Stimulated activated CD8-positive, alpha-beta memory T cell treated with anti-CD3 and anti-CD28 coated beads, Interleukin-15, amount 100 ng/mL, for 4 hours (primary cell): ENCODE measurements around the gene LIN37.
A peak's percentile ranks its signal among the peaks of the same experiment; 100 is the strongest.

Experiments
- DNase-seq, 2 donors: peaks; one replicate each; pipeline ENCODE4 v3.0.0-alpha.2; 2020; ENCODE audit warnings: low read depth in 2 of 2

LIN37 gene

GRCh38 chr19:35775046-35775297 is 26.6 kb downstream of the LIN37 start:
- DNase-seq = no peak

- DNase-seq = peak; percentile 93 to 97
Measured at GRCh38 chr19:35775298-35776101, 27.1 kb downstream of the LIN37 start, which contains the start of gene ARHGAP33. ARHGAP33 (plus strand) TSS chr19:35775564; CDS start chr19:35775659, 95 bp downstream.

- no peak for DNase-seq
Measured at GRCh38 chr19:35776102-35776788, 27.9 kb downstream of the LIN37 start.

GRCh38 chr19:35777086-35777841 is 28.9 kb downstream of the LIN37 start:
- DNase-seq = no peak

- DNase-seq = no peak
Measured at GRCh38 chr19:35777961-35778360, 29.6 kb downstream of the LIN37 start.

- no peak for DNase-seq
Measured at GRCh38 chr19:35779033-35779432, 30.7 kb downstream of the LIN37 start.

GRCh38 chr19:35780058-35780457 is 31.7 kb downstream of the LIN37 start:
- DNase-seq = no peak

GRCh38 chr19:35780717-35781116 is 32.3 kb downstream of the LIN37 start:
- no peak for DNase-seq

GRCh38 chr19:35781650-35782049 is 33.3 kb downstream of the LIN37 start:
- no peak for DNase-seq

- no peak for DNase-seq
Measured at GRCh38 chr19:35782589-35782988, 34.2 kb downstream of the LIN37 start.

- DNase-seq = no peak
Measured at GRCh38 chr19:35783469-35784434, 35.4 kb downstream of the LIN37 start.

GRCh38 chr19:35784503-35785338 is 36.3 kb downstream of the LIN37 start:
- no peak for DNase-seq

GRCh38 chr19:35785339-35785627 is 36.9 kb downstream of the LIN37 start:
- DNase-seq = no peak

- no peak for DNase-seq
Measured at GRCh38 chr19:35786299-35787160, 38.2 kb downstream of the LIN37 start.

GRCh38 chr19:35787227-35787799 is 38.9 kb downstream of the LIN37 start:
- no peak for DNase-seq

GRCh38 chr19:35788205-35788960 is 40.0 kb downstream of the LIN37 start:
- DNase-seq = no peak

- no peak for DNase-seq
Measured at GRCh38 chr19:35789195-35789977, 41.0 kb downstream of the LIN37 start.
